ENCODE results near the gene NUP50.
A peak's percentile ranks its signal among the peaks of the same experiment; 100 is the strongest.

Gene NUP50

DNA sequence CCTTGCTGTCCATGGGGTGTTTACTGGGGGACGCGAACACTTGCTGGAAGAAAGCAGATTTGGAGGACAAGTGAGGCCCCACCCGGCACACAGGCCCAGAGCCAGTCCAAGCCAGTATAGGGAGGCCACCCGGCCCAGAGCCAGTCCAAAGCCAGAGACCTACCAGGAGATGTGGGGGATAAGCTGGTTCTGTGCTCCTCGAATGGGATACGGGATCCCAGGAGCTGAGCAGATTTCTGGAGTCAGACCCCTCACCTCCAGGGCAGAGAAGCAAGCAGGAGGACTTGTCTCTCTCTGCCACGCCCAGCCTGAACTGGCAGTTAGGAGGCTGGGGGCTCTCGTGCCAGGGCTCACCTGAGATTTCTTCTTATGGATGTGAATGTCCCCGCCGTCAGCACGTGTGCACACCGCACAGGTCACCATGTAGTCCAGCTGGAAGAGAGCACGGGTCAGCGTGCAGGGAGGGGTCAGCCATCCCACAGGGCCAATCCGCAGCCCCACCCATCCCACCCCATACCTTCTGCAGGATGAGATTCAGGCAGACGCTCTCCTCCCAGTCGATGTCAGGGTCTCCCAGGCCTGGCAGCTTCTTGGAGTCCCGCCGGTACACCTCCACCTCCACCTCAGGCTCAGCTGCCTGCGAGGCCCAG lies 41.7 kb downstream of the NUP50 start:
- no peak for ATAC-seq (replicated peaks)
- no peaks in the 10 kb centered on the region for H3K9me3 Mint-ChIP-seq
- H3K36me3 Mint-ChIP-seq: peaks cover 22 to 46% of the 10 kb centered on the region in 2 donors
- no peak overlapping the region for H3K4me3 Mint-ChIP-seq
- no peaks in the 10 kb centered on the region for H3K27me3 Mint-ChIP-seq
- no peak for DNase-seq
- peaks cover 7 to 8% of the 10 kb centered on the region in 2 donors for H3K4me1 Mint-ChIP-seq
- no peak overlapping the region for H3K27ac Mint-ChIP-seq

GRCh38 chr22:45206233-45206632 lies 42.5 kb downstream of the NUP50 start:
- Mint-ChIP-seq H3K27ac (no peak overlapping the region), H3K36me3 (peaks cover 15 to 45% of the 10 kb centered on the region in 2 donors), H3K27me3 (no peaks in the 10 kb centered on the region), H3K9me3 (no peaks in the 10 kb centered on the region), H3K4me1 (peaks cover 8 to 12% of the 10 kb centered on the region in 2 donors), H3K4me3 (no peak overlapping the region)
- DNase-seq (no peak), ATAC-seq (replicated peaks) (no peak)

- no peak overlapping the region for H3K4me3 Mint-ChIP-seq
- H3K36me3 Mint-ChIP-seq: peaks cover 9 to 49% of the 10 kb centered on the region in 2 donors
- no peak overlapping the region for H3K27ac Mint-ChIP-seq
- H3K9me3 Mint-ChIP-seq: no peaks in the 10 kb centered on the region
- ATAC-seq (replicated peaks): no peak
- H3K27me3 Mint-ChIP-seq: no peaks in the 10 kb centered on the region
- no peak for DNase-seq
- H3K4me1 Mint-ChIP-seq: peaks cover 8 to 12% of the 10 kb centered on the region in 2 donors
Measured at GRCh38 chr22:45207533-45207932, 43.8 kb downstream of the NUP50 start.

- Mint-ChIP-seq H3K9me3 (no peaks in the 10 kb centered on the region), H3K36me3 (peaks cover 9 to 49% of the 10 kb centered on the region in 2 donors), H3K27ac (no peak overlapping the region), H3K4me3 (no peak overlapping the region), H3K27me3 (no peaks in the 10 kb centered on the region), H3K4me1 (peaks cover 8 to 14% of the 10 kb centered on the region in 2 donors)
- DNase-seq (no peak), ATAC-seq (replicated peaks) (no peak)
Measured at GRCh38 chr22:45207981-45208664, 44.4 kb downstream of the NUP50 start.

- ATAC-seq (replicated peaks) (no peak), DNase-seq (no peak)
- H3K27me3 Mint-ChIP-seq: no peaks in the 10 kb centered on the region
- no peak overlapping the region for H3K27ac Mint-ChIP-seq
- H3K9me3 Mint-ChIP-seq: no peaks in the 10 kb centered on the region
- H3K36me3 Mint-ChIP-seq: peaks cover 9 to 45% of the 10 kb centered on the region in 2 donors
- H3K4me1 Mint-ChIP-seq: peaks cover 13 to 19% of the 10 kb centered on the region in 2 donors
- no peak overlapping the region for H3K4me3 Mint-ChIP-seq
Measured at GRCh38 chr22:45208696-45208992, 44.9 kb downstream of the NUP50 start.

- ATAC-seq (replicated peaks) (peak in 1 of 2 donors; percentile 25), DNase-seq (no peak)
- peaks cover 17 to 25% of the 10 kb centered on the region in 2 donors for H3K4me1 Mint-ChIP-seq
- no peak overlapping the region for H3K27ac Mint-ChIP-seq
- peaks cover 6 to 39% of the 10 kb centered on the region in 2 donors for H3K36me3 Mint-ChIP-seq
- H3K9me3 Mint-ChIP-seq: no peaks in the 10 kb centered on the region
- H3K27me3 Mint-ChIP-seq: no peaks in the 10 kb centered on the region
- H3K4me3 Mint-ChIP-seq: no peak overlapping the region
Measured at GRCh38 chr22:45208993-45209838, 45.5 kb downstream of the NUP50 start.

DNA sequence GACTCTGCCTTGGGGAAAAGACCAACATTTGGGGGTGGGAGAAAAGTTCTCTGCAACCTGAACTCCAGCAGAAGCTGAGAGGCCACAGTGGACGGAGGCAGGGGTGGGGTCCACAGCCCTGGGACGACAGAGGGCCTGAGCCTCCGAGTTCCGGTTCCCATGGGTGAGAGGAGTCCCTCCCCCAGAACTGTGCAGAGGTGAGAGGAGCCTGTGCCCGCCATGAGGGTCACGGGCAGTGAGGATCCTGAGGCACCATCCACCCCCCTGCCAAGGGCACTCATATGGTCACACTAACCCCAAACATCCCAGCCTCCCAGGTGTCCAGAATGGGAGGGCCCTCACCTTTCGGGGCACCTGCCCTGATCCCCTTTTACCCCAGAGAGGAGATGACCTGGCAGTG lies 46.4 kb downstream of the NUP50 start:
- Mint-ChIP-seq H3K36me3 (peaks cover 6 to 33% of the 10 kb centered on the region in 2 donors), H3K27me3 (no peaks in the 10 kb centered on the region), H3K9me3 (no peaks in the 10 kb centered on the region), H3K27ac (no peak overlapping the region), H3K4me3 (no peak overlapping the region), H3K4me1 (peaks cover 18 to 29% of the 10 kb centered on the region in 2 donors)
- ATAC-seq (replicated peaks) (no peak), DNase-seq (no peak)

DNA sequence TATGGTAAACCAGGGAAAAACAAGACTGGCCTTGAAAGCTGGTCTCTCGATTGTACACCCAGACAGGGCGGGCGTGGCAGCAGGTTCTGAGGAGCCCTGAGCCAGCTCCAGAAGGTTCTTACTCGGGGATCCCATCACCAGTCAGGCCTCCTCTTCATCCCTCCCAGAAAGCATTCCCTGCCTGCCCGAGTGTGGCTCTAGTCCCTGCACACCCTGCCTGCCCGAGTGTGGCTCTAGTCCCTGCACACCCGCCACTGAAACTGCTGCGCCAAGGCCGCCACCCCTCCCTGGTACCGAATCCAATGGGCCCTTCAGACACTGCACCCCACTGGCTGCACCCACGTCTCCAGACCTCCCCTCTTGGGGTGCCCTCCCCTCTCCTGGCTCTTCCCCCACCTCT lies 46.9 kb downstream of the NUP50 start:
- Mint-ChIP-seq H3K9me3 (no peaks in the 10 kb centered on the region), H3K27me3 (no peaks in the 10 kb centered on the region), H3K4me1 (peaks cover 18 to 29% of the 10 kb centered on the region in 2 donors), H3K27ac (no peak overlapping the region), H3K36me3 (peaks cover 6 to 32% of the 10 kb centered on the region in 2 donors), H3K4me3 (no peak overlapping the region)
- DNase-seq (no peak), ATAC-seq (replicated peaks) (no peak)

- Mint-ChIP-seq H3K4me3 (no peak overlapping the region), H3K4me1 (peaks cover 18 to 29% of the 10 kb centered on the region in 2 donors), H3K9me3 (no peaks in the 10 kb centered on the region), H3K27ac (no peak overlapping the region), H3K36me3 (peaks cover 4 to 28% of the 10 kb centered on the region in 2 donors), H3K27me3 (no peaks in the 10 kb centered on the region)
- DNase-seq (no peak), ATAC-seq (replicated peaks) (no peak)
Measured at GRCh38 chr22:45210991-45211390, 47.3 kb downstream of the NUP50 start.

GRCh38 chr22:45211435-45211834 lies 47.7 kb downstream of the NUP50 start:
- Mint-ChIP-seq H3K4me1 (peaks cover 19 to 31% of the 10 kb centered on the region in 2 donors), H3K27ac (no peak overlapping the region), H3K36me3 (peaks cover 3 to 25% of the 10 kb centered on the region in 2 donors), H3K27me3 (no peaks in the 10 kb centered on the region), H3K4me3 (no peak overlapping the region), H3K9me3 (no peaks in the 10 kb centered on the region)
- DNase-seq: no peak
- ATAC-seq (replicated peaks): no peak

DNA sequence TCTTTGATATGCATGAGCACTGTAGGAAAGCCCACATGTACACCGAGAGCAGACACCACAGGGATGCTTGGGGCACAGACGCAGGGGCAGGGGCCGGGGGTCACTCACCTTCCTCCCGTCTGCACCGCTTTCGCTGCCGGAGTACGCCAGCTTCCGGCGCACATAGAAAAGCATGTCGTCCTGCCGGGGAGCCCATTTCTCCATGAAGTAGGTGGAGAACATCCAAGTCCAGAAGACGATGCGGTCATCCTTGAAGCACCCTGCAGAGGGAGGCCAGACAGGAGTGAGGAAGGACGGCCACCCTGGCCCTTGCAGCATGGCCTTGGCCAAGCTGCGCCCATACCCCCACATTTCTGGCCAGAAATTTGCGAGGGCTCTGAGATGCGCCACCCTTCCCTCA lies 48.1 kb downstream of the NUP50 start:
- no peak overlapping the region for H3K4me3 Mint-ChIP-seq
- H3K9me3 Mint-ChIP-seq: no peaks in the 10 kb centered on the region
- H3K27me3 Mint-ChIP-seq: no peaks in the 10 kb centered on the region
- peaks cover 3 to 24% of the 10 kb centered on the region in 2 donors for H3K36me3 Mint-ChIP-seq
- peaks cover 19 to 33% of the 10 kb centered on the region in 2 donors for H3K4me1 Mint-ChIP-seq
- H3K27ac Mint-ChIP-seq: no peak overlapping the region
- ATAC-seq (replicated peaks) (no peak), DNase-seq (no peak)

DNA sequence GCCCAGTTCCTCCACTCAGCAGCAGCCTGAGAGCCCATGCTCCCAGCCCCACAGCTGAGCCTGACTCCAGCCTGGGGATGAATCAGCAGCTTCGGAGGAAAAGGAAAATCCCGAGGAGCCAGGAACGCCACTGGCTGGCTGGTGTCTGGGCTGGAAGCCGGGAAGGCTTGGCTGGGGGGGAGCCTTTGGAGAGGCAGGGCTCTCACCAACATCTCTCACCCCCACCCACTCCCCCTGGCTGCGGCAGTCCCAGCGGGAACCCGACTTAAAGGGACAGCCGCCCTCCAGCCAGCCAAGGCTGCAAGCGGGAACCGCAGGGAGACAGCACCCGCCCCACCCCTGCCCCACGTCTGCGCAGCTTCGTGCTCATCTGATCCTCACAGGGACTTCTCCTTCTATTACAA lies 48.6 kb downstream of the NUP50 start:
- no peak for DNase-seq
- Mint-ChIP-seq H3K27me3 (no peaks in the 10 kb centered on the region), H3K36me3 (peaks cover 3 to 24% of the 10 kb centered on the region in 2 donors), H3K4me3 (no peak overlapping the region), H3K9me3 (no peaks in the 10 kb centered on the region), H3K4me1 (peaks cover 19 to 33% of the 10 kb centered on the region in 2 donors), H3K27ac (no peak overlapping the region)
- no peak for ATAC-seq (replicated peaks)

- peak; percentile 60 to 69 for ATAC-seq (replicated peaks)
- Mint-ChIP-seq H3K4me3 (peak overlapping the region in 1 of 2 donors; percentile 30), H3K4me1 (peaks cover 19 to 33% of the 10 kb centered on the region in 2 donors), H3K27ac (no peak overlapping the region), H3K36me3 (peaks cover 2 to 19% of the 10 kb centered on the region in 2 donors), H3K27me3 (no peaks in the 10 kb centered on the region), H3K9me3 (no peaks in the 10 kb centered on the region)
- DNase-seq: no peak
Measured at GRCh38 chr22:45212992-45213751, 49.4 kb downstream of the NUP50 start.

Measured in stimulated activated naive B cell treated with anti-CD40 and anti-IgM and Interleukin-4, amounts not matched to agents 10 μg/mL and 1 μg/mL and 100 μg/mL, for 72 hours (primary cell).